Stimulated activated CD4-positive, alpha-beta T cell treated with anti-CD3 and anti-CD28 coated beads, TNF-alpha, amount 100 ng/mL, for 4 hours (primary cell): Measurements from ENCODE around the gene STK32B.
"Not testable (repeated sequence)": the region's sequence is repeated elsewhere in the genome, so short reads cannot be mapped to it uniquely, and the experiment has no call there.

Source experiments
- DNase-seq, 3 experiments: peaks; one replicate each; pipeline ENCODE4 v3.0.0-alpha.2; 2020; ENCODE audit warnings: low read depth in 3 of 3

The STK32B gene

GRCh38 chr4:5051278-5052203 is at the start of gene STK32B:
Gene STK32B (plus strand): TSS chr4:5051480.
- no peak for DNase-seq

- DNase-seq: not testable (repeated sequence)
These were observed 49.6 kb upstream of the STK32B start for GRCh38 chr4:5001641-5002040.

GRCh38 chr4:5003372-5003857 is 47.9 kb upstream of the STK32B start:
- no peak for DNase-seq

- DNase-seq: no peak
These were observed 47.4 kb upstream of the STK32B start for GRCh38 chr4:5003918-5004317.

GRCh38 chr4:5004496-5004895 is 46.8 kb upstream of the STK32B start:
- no peak for DNase-seq

- DNase-seq: not testable (repeated sequence)
These were observed 44.3 kb upstream of the STK32B start for GRCh38 chr4:5006932-5007331.

- no peak for DNase-seq
These were observed 41.5 kb upstream of the STK32B start for GRCh38 chr4:5009796-5010195.

GRCh38 chr4:5010984-5011383 is 40.3 kb upstream of the STK32B start:
- no peak for DNase-seq

GRCh38 chr4:5012244-5012898 is 38.9 kb upstream of the STK32B start:
- no peak for DNase-seq

- no peak for DNase-seq
These were observed 38.3 kb upstream of the STK32B start for GRCh38 chr4:5012958-5013357.

GRCh38 chr4:5014007-5014682 is 37.1 kb upstream of the STK32B start:
- DNase-seq: no peak

GRCh38 chr4:5018096-5018495 is 33.2 kb upstream of the STK32B start:
- DNase-seq: no peak

GRCh38 chr4:5018603-5019002 is 32.7 kb upstream of the STK32B start:
- DNase-seq: no peak

GRCh38 chr4:5019274-5019673 is 32.0 kb upstream of the STK32B start, which contains the start of gene CYTL1:
Gene CYTL1 (minus strand): TSS chr4:5019458. CDS start chr4:5019445, 13 bp downstream.
- no peak for DNase-seq

- DNase-seq: no peak
These were observed 31.5 kb upstream of the STK32B start for GRCh38 chr4:5019796-5020195.

- DNase-seq: no peak
These were observed 30.9 kb upstream of the STK32B start for GRCh38 chr4:5020341-5020740.

- no peak for DNase-seq
These were observed 29.7 kb upstream of the STK32B start for GRCh38 chr4:5021546-5021945.

- DNase-seq: no peak
These were observed 26.6 kb upstream of the STK32B start for GRCh38 chr4:5024673-5025072.

GRCh38 chr4:5026371-5026770 is 24.9 kb upstream of the STK32B start:
- DNase-seq: no peak

- DNase-seq: no peak
These were observed 23.9 kb upstream of the STK32B start for GRCh38 chr4:5027346-5027745.

- no peak for DNase-seq
These were observed 22.8 kb upstream of the STK32B start for GRCh38 chr4:5028480-5028879.

- DNase-seq: no peak
These were observed 21.8 kb upstream of the STK32B start for GRCh38 chr4:5029447-5029846.
